Stimulated activated CD4-positive, alpha-beta T cell treated with anti-CD3 and anti-CD28 coated beads, Interleukin-1b, Interleukin-23, amount 100 ng/mL, for 24 hours (primary cell): Measurements from ENCODE around the gene TBCE.
"Not testable (repeated sequence)": the region's sequence is repeated elsewhere in the genome, so short reads cannot be mapped to it uniquely, and the experiment has no call there.

Source experiments
- DNase-seq, 4 experiments: peaks; one replicate each; pipeline ENCODE4 v3.0.0-alpha.2; 2020; ENCODE audit warnings: low read depth in 4 of 4, low spot score in 1 of 4

The TBCE gene

GRCh38 chr1:235450886-235451483 is 83.8 kb downstream of the TBCE start:
- DNase-seq, result no peak

GRCh38 chr1:235454021-235454420 is 86.8 kb downstream of the TBCE start:
- DNase-seq, result no peak

GRCh38 chr1:235455097-235455496 is 87.9 kb downstream of the TBCE start:
- no peak for DNase-seq

DNA sequence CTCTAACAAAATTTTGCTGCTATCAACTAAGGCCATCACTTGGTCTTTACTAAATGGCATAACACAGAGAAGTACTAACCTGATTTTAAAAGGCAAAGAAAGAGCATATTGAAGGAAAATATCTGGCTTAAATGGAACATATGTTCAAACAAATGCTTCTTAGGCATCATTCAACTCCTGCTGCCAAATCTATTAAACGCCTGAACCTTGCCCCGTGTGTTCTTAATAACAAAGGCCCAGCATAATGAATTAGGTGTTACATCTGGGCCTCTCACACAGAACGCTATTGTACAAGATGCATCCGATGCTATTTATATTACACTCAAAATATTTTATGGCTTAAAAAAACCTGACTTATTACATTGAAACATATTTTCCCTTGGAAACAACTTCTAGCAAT is 88.6 kb downstream of the TBCE start:
- DNase-seq, result no peak

DNA sequence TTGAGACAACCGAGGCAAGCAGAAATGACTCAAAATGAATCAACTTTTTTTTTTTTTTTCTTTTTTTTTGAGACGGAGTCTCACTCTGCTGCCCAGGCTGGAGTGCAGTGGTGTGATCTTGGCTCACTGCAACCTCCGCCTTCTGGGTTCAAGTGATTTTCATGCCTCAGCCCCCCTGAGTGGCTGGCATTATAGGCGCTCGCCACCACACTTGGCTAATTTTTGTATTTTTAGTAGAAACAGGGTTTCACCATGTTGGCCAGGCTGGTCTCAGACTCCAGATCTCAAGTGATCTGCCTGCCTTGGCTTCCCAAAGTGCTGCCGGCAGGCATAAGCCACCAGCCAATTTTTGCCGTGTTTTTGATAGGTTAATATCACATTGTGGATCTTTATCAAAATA is 90.6 kb downstream of the TBCE start:
- not testable (repeated sequence) for DNase-seq

- DNase-seq, result no peak
Measured at GRCh38 chr1:235460770-235461169, 93.5 kb downstream of the TBCE start.

DNA sequence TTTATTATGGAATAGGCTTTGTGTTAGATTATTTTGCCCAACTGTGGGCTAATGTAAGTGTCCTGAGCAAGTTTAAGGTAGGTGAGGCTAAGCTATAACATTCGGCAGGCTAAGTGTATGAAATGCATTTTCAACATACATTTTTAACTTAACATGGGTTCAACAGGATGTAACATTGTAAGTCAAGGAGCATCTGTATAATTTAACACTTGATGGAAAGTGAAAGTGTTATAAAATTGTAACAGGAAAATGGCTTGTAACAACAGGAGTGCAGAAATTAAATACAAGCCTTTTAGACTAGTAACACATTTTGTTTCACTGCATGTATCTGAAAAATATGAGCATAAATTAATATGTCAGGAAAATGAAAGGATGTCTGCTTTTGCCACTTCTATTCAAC is 94.7 kb downstream of the TBCE start:
- DNase-seq, result no peak

DNA sequence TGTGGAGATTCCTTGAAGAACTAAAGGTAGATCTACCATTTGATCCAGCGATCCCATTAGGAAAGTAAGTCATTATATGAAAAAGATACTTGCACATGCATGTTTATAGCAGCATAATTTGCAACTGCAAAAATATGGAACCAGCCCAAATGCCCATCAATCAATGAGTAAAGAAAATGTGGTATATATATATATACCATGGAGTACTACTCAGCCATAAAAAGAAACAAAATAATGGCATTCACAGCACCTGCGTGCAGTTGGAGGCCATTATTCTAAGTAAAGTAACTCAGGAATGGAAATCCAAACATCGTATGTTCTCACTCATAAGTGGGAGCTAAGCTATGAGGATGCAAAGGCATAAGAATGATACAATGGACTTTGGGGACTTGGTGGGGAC is 95.6 kb downstream of the TBCE start:
- DNase-seq, result not testable (repeated sequence)

DNA sequence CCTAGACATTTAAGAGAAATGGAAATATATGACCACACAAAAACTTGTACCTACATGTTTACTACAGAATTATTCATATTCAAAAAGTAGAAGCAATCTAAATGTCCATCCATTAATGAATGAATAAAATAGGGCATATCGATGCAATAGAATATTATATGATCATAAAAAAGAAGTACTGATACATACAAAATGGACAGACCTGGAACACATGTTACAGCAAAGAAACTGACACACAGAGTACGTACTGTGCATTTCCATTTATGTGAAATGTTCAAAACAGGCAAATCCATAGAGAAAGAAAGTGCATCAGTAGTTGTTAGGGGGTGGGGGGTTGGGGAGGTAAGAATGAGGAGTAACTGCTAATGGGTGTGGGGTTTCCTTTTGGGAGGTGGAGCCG is 97.8 kb downstream of the TBCE start:
- no peak for DNase-seq

GRCh38 chr1:235468004-235468403 is 100.8 kb downstream of the TBCE start:
- DNase-seq, result no peak

GRCh38 chr1:235468970-235469369 is 101.7 kb downstream of the TBCE start:
- DNase-seq, result no peak

GRCh38 chr1:235469897-235470296 is 102.7 kb downstream of the TBCE start:
- not testable (repeated sequence) for DNase-seq

- no peak for DNase-seq
Measured at GRCh38 chr1:235470741-235471439, 103.7 kb downstream of the TBCE start.

DNA sequence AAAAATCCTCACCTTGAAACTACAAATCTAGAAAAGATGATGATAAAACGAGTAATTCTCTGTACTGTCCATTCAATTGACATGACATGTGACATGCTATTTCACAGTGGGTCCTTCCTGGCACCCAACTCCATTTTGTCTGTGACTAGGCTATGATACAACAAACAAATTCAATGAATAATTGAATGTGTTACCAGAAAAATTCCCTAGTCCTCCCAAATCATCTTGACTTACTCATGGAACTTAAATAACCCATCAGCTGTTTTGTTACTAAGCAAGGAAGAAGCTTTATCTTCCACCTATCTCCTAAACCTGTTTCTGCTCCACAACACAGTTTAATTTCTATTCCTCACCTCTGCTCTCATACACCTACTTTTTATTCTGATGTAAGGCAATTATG is 106.6 kb downstream of the TBCE start:
- DNase-seq, result no peak

DNA sequence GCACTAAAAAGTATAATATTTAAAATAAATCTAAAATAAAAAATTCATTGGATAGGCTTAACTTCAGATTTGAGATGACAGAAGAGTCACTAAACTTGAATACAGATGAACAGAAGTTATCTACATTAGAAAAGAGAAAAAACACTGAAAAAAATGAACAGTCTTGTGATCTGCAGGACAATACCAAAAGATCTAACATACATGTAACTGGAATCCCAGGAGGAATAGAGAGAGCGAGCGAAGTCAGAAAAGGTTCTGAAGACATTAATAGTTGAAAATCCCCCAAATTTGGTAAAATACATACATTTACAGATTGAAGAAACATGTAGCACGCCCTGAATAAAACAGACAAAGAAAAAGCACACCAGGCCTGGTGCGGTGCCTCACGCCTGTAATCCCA is 115.9 kb downstream of the TBCE start:
- DNase-seq, result no peak

DNA sequence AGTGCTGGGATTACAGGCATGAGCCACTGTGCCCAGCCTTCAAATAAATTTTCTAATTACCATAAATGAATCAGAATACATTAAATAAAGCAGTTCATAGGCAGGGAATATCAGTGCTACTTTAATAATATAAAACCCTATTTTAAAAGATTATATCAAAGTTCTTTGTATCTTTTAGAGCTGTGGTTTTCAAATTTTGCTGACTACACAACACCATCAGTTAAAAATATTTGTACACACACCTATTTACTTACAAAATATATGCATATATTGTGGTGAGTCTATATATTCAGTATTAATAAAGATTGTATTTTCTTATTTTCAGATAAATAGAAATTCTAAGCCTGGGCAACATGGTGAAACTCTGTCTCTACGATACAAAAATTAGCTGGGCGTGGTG is 118.3 kb downstream of the TBCE start:
- DNase-seq, result no peak

- DNase-seq, result no peak
Measured at GRCh38 chr1:235486321-235486720, 119.1 kb downstream of the TBCE start.

DNA sequence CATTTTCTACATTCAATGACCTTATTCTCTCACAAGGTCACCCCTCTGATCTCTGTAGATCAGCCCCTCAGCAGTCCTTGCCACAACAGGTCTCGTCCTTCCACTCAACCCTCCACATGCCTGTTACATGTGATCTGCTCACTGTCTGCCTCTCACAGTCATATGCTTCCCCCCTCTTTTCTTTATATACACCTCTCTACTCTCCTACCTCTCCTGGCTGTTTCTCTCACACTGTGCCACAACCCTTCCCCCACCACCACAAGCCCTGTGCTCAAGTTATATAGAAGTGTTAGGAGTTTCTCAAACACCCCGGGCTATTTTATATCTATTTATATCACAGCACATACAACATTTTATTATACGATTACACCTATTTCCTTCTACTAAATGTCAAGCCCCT is 124.4 kb downstream of the TBCE start:
- no peak for DNase-seq

GRCh38 chr1:235494531-235494930 is 127.3 kb downstream of the TBCE start:
- no peak for DNase-seq

DNA sequence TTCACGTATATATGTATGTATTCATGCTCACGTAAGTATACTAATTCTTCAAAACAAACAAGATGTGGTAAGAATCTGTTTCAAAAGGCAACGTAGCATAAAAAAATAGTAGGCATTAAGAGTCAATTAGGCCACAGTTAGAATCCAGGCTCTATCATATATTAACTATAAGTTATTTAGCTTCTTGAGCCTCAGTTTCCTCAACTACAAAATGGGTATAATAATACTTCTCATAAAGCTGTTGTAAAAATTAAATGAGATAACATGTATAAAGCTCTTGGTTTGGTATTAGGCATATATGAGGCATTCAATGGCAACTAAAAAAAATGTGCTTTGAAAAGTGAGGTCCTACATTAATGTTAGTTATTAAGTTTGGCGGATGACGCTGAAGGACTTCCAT is 127.8 kb downstream of the TBCE start:
- no peak for DNase-seq

DNA sequence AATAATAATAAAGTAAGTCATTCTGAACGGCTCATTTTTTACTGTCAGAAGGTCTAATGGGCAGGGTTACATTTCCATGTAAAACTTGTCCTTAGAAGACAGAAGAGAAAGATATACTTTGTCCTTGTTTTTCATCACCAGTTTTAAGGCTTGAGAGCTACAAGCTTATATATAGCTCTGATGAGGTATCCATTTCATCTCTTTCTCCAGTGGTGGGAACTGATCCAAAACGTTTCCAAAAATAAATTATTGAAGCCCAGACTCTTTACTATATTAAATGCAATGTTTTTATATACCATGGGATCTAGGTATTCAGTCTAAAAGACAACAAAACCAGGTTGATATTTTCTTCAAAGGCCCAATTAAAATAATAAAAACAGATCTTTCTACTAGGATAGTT is 128.3 kb downstream of the TBCE start:
- DNase-seq, result no peak

DNA sequence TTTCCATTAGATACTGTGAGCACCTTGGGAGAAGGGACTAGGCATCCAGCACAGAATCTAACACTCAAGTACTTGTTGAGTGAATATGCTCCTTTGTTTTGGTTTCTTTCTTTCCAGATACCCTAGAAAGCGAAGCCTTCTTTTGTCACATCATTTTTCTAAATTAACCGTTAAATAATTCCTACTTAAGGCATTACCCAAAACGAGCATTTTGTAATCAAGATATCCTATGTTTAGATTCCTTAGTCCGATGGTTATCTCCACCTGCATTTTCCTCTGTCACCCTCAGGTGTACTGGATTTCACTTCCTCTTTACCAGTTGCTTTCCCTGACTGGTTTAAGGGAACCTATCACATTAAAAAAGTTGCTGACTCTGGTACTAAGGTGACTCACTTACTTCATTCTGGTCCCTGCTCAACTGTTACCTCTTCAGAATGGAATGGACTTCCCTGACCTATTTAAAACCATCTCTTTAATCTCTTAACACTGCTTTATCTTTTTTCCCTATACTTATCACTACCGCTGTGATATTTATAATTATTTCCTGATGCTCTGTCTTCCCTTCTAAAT is 133.8 kb downstream of the TBCE start:
- DNase-seq, result no peak
